ENCODE results near the gene MBD2. TPM values are rescaled to one million over a fixed set of nuclear protein-coding genes. Genes with fewer than 3 reads are reported as not detected.

MBD2 gene
- total and polyA plus RNA-seq, 2 of the 8 experiments (the other 6 are each of a cell fraction or from before 2014, with no cell fraction given): 36.2 to 52.7 TPM

DNA sequence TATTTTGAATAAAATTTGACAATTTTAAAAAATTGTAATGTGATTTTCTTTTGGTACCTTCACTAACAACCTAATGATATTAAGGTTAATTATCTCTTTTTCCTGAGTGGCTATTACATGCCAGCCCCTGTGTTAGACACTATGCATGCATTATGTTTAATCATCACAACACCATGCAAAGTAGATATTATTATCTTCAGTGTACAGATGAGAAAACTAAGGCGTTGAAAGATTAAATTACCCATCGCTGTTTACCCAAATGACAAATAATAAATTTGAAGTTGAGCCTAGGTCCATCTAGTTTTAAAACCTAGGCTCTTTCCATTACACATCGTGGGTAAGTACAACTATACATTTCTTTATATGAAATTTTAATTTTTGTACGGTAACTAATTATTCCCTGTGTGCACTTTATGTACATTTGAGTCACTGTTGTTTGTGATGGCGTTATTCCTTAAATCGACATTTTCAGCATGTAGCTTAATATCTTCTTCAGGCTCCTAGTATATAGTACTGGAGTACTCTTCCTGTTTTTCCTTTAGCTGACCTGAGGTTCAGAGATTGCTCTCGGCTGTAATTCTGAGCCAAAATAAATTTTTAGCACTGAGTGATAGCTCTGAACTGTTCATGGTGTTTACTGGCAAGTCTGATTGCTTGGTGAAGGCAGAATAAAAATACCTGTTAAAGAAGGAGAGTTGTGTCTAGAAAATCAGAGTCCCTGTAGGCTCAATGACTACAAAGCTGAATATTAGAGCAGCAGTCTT lies 13.9 kb upstream of the MBD2 start:
- FAIRE-seq: no peak
- no peak overlapping the region for H3K4me2 ChIP-seq (ENCODE audit: insufficient read depth in 1 of 2, low read depth in 2 of 2, low read length in 2 of 2)
- POLR2A ChIA-PET (ENCODE audit: partially characterized antibody): interaction anchor here (1.1 to 1.6 kb wide), 4 partner anchors 9 to 31 kb away, joined by 3 to 9 read pairs (median 4); partner anchors contain the start of genes MBD2 and POLI

More for the DNA sequence above, 13.9 kb upstream of the MBD2 start:
- no peak overlapping the region for H2BK12ac ChIP-seq (ENCODE audit: low read depth, low read length)
- H3K4me3 ChIP-seq (ENCODE audit: extremely low read depth in 1 of 4, insufficient read depth in 2 of 4, low read depth in 3 of 4, low read length in 4 of 4): no peak overlapping the region
- DNase-seq (ENCODE audit: low read depth in 1 of 2, low spot score in 2 of 2): no peak
- no peak overlapping the region for H3K14ac ChIP-seq (ENCODE audit: insufficient read length)
- H3K23me2 ChIP-seq (ENCODE audit: low read depth, low read length): no peaks in the 10 kb centered on the region
- H3K9me3 ChIP-seq (ENCODE audit: insufficient read depth in 2 of 2, low read depth in 1 of 2, low read length in 1 of 2): no peaks in the 10 kb centered on the region; a peak in 1 of 4 replicates
- H3K18ac ChIP-seq (ENCODE audit: extremely low read depth, low read length): no peak overlapping the region
- no peak overlapping the region for H2BK5ac ChIP-seq (ENCODE audit: low read depth, low read length)
- H3K79me2 ChIP-seq (ENCODE audit: control insufficient read depth in 1 of 2, insufficient read depth in 2 of 2, low read length in 2 of 2): no peaks in the 10 kb centered on the region
- H2BK15ac ChIP-seq (ENCODE audit: low read length): no peak overlapping the region
- H3K9ac ChIP-seq (replicated peaks in 1 of 4; ENCODE audit: extremely low read depth in 1 of 4, low read depth in 3 of 4, low read length in 3 of 4): no peak overlapping the region
- H4K5ac ChIP-seq (ENCODE audit: insufficient read length, low read depth, low read length): no peak overlapping the region
- no peaks in the 10 kb centered on the region for H3K4me1 ChIP-seq (replicated peaks in 1 of 4; ENCODE audit: control insufficient read depth in 3 of 4, insufficient read depth in 4 of 4, low read length in 3 of 4)
- no peak overlapping the region for H3K27ac ChIP-seq (ENCODE audit: low read depth, low read length)
- no peak overlapping the region for H3K23ac ChIP-seq (ENCODE audit: insufficient read length)
- CTCF ChIA-PET (ENCODE audit: partially characterized antibody): interaction anchor here (1.1 to 2.2 kb wide), 2 partner anchors 9 to 33 kb away, joined by 4 to 6 read pairs; no protein-coding TSS in a partner anchor
- H2BK20ac ChIP-seq (ENCODE audit: low read length): no peak overlapping the region
- no peaks in the 10 kb centered on the region for H3K27me3 ChIP-seq (replicated peaks in 1 of 4; ENCODE audit: control insufficient read depth in 3 of 4, extremely low read depth in 1 of 4, insufficient read depth in 3 of 4, low read length in 3 of 4)
- no peak overlapping the region for H2AFZ ChIP-seq (ENCODE audit: low read length)
- H2AK5ac ChIP-seq (ENCODE audit: low read depth, low read length): no peak overlapping the region
- H4K20me1 ChIP-seq (replicated peaks in 1 of 2; ENCODE audit: control insufficient read depth in 1 of 2, insufficient read depth in 2 of 2, low read length in 2 of 2): no peaks in the 10 kb centered on the region
- no peak for TF ChIP-seq FOSL1 (IDR thresholded peaks at IDR 0.05; ENCODE audit: insufficient read depth, low read depth, low read length)
- TF ChIP-seq, protein P1, sequence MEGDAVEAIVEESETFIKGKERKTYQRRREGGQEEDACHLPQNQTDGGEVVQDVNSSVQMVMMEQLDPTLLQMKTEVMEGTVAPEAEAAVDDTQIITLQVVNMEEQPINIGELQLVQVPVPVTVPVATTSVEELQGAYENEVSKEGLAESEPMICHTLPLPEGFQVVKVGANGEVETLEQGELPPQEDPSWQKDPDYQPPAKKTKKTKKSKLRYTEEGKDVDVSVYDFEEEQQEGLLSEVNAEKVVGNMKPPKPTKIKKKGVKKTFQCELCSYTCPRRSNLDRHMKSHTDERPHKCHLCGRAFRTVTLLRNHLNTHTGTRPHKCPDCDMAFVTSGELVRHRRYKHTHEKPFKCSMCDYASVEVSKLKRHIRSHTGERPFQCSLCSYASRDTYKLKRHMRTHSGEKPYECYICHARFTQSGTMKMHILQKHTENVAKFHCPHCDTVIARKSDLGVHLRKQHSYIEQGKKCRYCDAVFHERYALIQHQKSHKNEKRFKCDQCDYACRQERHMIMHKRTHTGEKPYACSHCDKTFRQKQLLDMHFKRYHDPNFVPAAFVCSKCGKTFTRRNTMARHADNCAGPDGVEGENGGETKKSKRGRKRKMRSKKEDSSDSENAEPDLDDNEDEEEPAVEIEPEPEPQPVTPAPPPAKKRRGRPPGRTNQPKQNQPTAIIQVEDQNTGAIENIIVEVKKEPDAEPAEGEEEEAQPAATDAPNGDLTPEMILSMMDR (IDR thresholded peaks at IDR 0.05; ENCODE audit: control extremely low read depth in 1 of 3, insufficient read depth in 1 of 3, low read depth in 1 of 3, low read length in 3 of 3): no peak
- H4K91ac ChIP-seq (replicated peaks; ENCODE audit: insufficient read length, low read length): no peak overlapping the region
- no peak overlapping the region for H2BK120ac ChIP-seq (replicated peaks; ENCODE audit: low read depth, low read length)
- H3K79me1 ChIP-seq (ENCODE audit: low read depth, low read length): no peaks in the 10 kb centered on the region
- no peaks in the 10 kb centered on the region for H3K36me3 ChIP-seq (ENCODE audit: control insufficient read depth in 2 of 4, insufficient read depth in 4 of 4, low read length in 3 of 4)
- no peak overlapping the region for H4K8ac ChIP-seq (ENCODE audit: extremely low read depth, insufficient read depth, low read length)
- H3K4ac ChIP-seq (replicated peaks; ENCODE audit: insufficient read length, low read depth, low read length): no peak overlapping the region
- 82% methylated on average over 7 of the region's 7 CpGs; no CpG with 5 or more reads in 1 of the 2 experiments for WGBS, 2 experiments (ENCODE audit: extremely low coverage in 1 of 2, insufficient coverage in 1 of 2, insufficient read length in 1 of 2, insufficient replicate concordance in 2 of 2, low coverage in 1 of 2, low lambda C conversion rate in 2 of 2, missing lambda C conversion rate in 1 of 2)
- no peak overlapping the region for H3K56ac ChIP-seq (replicated peaks; ENCODE audit: insufficient read length, low read depth, low read length)

Data from H1 (cell line).